ENCODE results near the gene LRRC70.

DNA sequence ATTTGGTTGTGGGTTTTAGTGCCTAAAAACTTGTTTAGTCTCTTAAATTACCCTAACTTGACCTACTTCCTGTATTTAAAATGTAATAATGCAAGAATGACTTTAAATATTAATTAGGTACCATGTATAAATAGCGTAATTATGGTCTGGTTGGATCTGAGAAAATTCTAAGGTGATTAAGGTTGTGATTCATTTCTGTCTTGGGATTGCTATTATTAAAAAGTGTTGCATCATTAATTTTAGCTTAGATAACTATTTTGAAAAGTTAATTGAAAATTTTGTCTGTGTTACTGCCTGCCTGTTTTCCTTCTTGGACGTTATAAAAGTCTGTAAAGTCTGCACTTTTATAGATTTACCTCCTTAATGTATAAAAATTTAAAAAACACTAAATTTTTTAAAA lies 11.8 kb downstream of the LRRC70 start:
- TF ChIP-seq, protein P1, sequence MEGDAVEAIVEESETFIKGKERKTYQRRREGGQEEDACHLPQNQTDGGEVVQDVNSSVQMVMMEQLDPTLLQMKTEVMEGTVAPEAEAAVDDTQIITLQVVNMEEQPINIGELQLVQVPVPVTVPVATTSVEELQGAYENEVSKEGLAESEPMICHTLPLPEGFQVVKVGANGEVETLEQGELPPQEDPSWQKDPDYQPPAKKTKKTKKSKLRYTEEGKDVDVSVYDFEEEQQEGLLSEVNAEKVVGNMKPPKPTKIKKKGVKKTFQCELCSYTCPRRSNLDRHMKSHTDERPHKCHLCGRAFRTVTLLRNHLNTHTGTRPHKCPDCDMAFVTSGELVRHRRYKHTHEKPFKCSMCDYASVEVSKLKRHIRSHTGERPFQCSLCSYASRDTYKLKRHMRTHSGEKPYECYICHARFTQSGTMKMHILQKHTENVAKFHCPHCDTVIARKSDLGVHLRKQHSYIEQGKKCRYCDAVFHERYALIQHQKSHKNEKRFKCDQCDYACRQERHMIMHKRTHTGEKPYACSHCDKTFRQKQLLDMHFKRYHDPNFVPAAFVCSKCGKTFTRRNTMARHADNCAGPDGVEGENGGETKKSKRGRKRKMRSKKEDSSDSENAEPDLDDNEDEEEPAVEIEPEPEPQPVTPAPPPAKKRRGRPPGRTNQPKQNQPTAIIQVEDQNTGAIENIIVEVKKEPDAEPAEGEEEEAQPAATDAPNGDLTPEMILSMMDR (IDR thresholded peaks at IDR 0.05) = no peak
- TF ChIP-seq POLR2A (IDR thresholded peaks at IDR 0.05) = no peak

Measured in esophagus squamous epithelium (tissue), 4 donors.